ENCODE data around the gene FYN.

DNA sequence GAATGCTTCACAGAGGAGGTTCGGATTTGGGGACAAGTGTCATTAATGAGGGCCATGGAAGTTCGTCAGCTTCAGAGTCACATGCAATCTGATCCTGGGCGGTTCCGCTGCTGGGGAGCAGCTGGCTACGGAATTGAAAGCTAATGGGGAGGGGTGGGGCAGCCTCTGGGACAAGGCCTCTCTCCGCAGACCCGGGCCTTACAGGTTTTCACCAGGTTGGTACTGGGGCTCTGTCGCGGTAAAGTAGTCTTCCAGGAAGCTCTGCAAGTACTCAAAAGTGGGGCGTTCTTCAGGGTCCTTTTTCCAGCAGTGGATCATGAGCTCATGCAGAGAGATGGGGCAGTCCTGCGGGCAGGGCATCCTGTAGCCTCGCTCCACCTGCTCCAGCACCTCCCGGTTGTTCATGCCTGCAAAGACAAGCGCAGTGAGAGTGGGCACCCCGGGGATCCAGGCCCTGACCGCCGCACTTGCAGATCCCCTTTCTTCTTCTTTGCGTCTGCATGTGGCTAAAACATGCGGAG lies 211.7 kb downstream of the FYN start:
- no peak for TF ChIP-seq POLR2A (IDR thresholded peaks at IDR 0.05; ENCODE audit: low read depth, low read length)
- no peak for TF ChIP-seq TAF1 (IDR thresholded peaks at IDR 0.05; ENCODE audit: borderline replicate concordance, low read depth, low read length)
- no peak for TF ChIP-seq POLR2AphosphoS5 (IDR thresholded peaks at IDR 0.05; ENCODE audit: low read depth, low read length)
